Measurements from ENCODE around the gene AAK1. TPM values are rescaled to one million over a fixed set of nuclear protein-coding genes. Genes with fewer than 3 reads are reported as not detected.
A peak's percentile ranks its signal among the peaks of the same experiment; 100 is the strongest.

Gene AAK1
- total and polyA plus RNA-seq, 7 donors = 7.8 to 95.2 (median 52.5) TPM

DNA sequence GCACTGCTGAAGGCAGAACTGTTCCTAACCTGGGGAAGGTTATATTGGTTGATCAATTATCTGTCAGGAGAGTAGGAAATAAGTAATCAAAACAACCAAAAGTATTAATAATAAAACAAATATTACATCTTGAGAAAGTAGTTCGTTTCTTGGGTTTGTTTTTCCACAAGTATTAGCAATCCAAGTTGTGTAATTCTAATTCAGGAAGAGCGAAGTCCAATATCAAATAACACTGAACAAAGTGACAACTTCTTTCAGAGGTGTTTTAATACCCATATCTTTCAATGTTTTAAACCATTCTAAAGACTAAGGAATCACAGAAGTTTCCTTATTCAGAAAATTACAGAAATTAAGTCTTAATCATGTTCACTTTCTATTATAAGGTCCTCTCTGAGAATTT, 171.7 kb downstream of the AAK1 start:
- ATAC-seq = no peak
- H3K27me3 ChIP-seq (ENCODE audit: insufficient read depth in 3 of 3, low read length in 2 of 3) = no peaks in the 10 kb centered on the region
- TF ChIP-seq, protein P1, sequence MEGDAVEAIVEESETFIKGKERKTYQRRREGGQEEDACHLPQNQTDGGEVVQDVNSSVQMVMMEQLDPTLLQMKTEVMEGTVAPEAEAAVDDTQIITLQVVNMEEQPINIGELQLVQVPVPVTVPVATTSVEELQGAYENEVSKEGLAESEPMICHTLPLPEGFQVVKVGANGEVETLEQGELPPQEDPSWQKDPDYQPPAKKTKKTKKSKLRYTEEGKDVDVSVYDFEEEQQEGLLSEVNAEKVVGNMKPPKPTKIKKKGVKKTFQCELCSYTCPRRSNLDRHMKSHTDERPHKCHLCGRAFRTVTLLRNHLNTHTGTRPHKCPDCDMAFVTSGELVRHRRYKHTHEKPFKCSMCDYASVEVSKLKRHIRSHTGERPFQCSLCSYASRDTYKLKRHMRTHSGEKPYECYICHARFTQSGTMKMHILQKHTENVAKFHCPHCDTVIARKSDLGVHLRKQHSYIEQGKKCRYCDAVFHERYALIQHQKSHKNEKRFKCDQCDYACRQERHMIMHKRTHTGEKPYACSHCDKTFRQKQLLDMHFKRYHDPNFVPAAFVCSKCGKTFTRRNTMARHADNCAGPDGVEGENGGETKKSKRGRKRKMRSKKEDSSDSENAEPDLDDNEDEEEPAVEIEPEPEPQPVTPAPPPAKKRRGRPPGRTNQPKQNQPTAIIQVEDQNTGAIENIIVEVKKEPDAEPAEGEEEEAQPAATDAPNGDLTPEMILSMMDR (IDR thresholded peaks at IDR 0.05) = no peak
- no peak overlapping the region for H3K27ac ChIP-seq
- H3K4me3 ChIP-seq = no peak overlapping the region
- H3K4me1 ChIP-seq = no peaks in the 10 kb centered on the region
- H3K9me3 ChIP-seq = no peaks in the 10 kb centered on the region
- H3K36me3 ChIP-seq (ENCODE audit: insufficient read depth in 1 of 2, low read depth in 1 of 2) = peaks cover 0 to 30% of the 10 kb centered on the region in 2 donors
- WGBS, 3 donors = 86 to 93% (median 90%) methylated on average over 2 of the region's 2 CpGs
- intact Hi-C loops (cut with DNase I) = no loop called here
- no peak for DNase-seq

DNA sequence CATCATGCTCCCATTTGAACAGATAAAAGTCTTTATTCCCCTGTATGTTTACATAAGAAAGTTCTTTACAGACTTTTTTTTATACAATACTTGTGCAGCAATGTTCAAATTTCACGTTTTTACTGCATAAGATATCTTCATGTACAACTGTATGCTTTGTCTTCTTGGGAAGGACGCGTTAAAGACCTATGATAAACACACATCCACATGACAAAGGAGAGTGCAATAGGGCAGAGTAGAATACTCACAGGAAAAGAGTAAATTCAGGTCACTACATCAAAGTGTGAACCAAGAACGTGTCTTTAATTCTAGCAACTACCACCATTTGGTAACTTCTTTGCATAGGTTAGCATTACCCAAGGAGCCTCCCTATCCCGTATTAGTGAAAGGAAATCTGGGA, 172.6 kb downstream of the AAK1 start:
- Histone ChIP-seq H3K4me3 (no peak overlapping the region), H3K36me3 (ENCODE audit: insufficient read depth in 1 of 2, low read depth in 1 of 2) (peaks cover 0 to 24% of the 10 kb centered on the region in 2 donors), H3K4me1 (no peaks in the 10 kb centered on the region), H3K27ac (no peak overlapping the region), H3K27me3 (ENCODE audit: insufficient read depth in 3 of 3, low read length in 2 of 3) (no peaks in the 10 kb centered on the region), H3K9me3 (no peaks in the 10 kb centered on the region)
- 75 to 89% (median 89%) methylated on average over 5 of the region's 5 CpGs for WGBS, 3 donors
- no peak for DNase-seq
- TF ChIP-seq, protein P1 (IDR thresholded peaks at IDR 0.05) = no peak
- ATAC-seq = no peak
- intact Hi-C loops (cut with DNase I) = no loop called here

DNA sequence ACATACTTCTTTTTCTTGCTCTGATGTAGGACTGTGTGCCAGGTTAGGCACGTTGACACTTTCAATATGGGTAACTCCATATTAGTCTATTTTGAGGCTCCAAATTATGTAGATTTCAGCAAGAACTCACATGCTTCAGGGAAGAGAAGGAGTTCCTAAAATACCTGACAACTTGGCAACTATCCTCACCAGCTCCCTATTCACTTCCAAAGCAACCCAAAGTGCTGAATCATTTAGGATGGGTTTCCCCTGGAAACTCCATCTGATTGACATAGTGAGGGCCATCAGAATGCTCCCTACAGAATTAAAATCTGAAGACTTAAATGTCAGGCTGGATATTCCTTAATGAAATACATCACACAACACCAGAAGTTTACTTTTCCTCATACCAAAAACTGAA, 173.8 kb downstream of the AAK1 start:
- 85 to 91% (median 88%) methylated on average over 1 of the region's 1 CpG for WGBS, 3 donors
- Histone ChIP-seq H3K9me3 (no peaks in the 10 kb centered on the region), H3K27me3 (ENCODE audit: insufficient read depth in 3 of 3, low read length in 2 of 3) (no peaks in the 10 kb centered on the region), H3K36me3 (ENCODE audit: insufficient read depth in 1 of 2, low read depth in 1 of 2) (peaks cover 0 to 25% of the 10 kb centered on the region in 2 donors), H3K4me3 (no peak overlapping the region), H3K4me1 (no peaks in the 10 kb centered on the region), H3K27ac (no peak overlapping the region)
- ATAC-seq (no peak), DNase-seq (no peak)
- intact Hi-C loops (cut with DNase I) = no loop called here
- TF ChIP-seq, protein P1 (IDR thresholded peaks at IDR 0.05) = no peak

DNA sequence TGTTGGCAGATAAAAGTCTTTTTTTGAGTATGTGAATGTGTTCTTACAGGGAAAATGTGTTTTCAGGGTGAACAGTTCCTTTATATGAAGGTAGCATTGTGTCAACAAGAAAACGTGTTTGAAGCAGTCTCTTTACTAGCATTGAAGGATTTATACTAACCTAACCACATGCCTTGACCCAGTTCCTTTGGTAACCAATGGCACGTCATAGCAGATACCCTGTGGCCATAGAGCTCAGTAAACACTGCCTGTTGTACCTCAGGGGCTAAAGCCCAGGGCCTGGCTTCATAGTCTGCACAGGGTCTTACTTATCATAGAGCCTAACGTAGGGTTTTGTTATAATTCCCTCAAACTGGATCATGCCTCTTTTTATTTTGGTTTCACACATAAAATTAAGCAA, 174.2 kb downstream of the AAK1 start:
- H3K4me1 ChIP-seq = no peaks in the 10 kb centered on the region
- peaks cover 0 to 25% of the 10 kb centered on the region in 2 donors for H3K36me3 ChIP-seq (ENCODE audit: insufficient read depth in 1 of 2, low read depth in 1 of 2)
- TF ChIP-seq, protein P1 (IDR thresholded peaks at IDR 0.05) = no peak
- H3K9me3 ChIP-seq = no peaks in the 10 kb centered on the region
- 93 to 95% (median 93%) methylated on average over 3 of the region's 3 CpGs for WGBS, 3 donors
- H3K27me3 ChIP-seq (ENCODE audit: insufficient read depth in 3 of 3, low read length in 2 of 3) = no peaks in the 10 kb centered on the region
- intact Hi-C loops (cut with DNase I) = no loop called here
- ATAC-seq (no peak), DNase-seq (no peak)
- no peak overlapping the region for H3K27ac ChIP-seq
- no peak overlapping the region for H3K4me3 ChIP-seq

DNA sequence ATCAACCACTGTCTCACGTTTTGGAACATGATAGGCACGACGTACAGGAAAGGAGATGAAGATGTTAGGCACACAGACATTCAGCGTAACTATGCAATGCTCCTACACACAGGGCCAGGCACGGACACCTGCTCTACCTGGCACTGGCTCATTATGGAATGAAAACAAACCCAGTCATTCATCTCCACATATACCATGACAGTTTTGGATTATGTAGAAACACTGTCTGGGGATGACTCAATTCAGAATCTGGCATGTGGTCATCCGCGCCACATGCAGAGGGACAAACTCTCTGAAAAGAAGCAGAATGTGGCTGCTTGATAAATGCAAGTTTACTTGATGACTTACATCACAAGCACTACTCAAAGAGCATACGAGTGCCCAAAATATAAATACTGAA, 176.8 kb downstream of the AAK1 start:
- intact Hi-C loops (cut with DNase I) = no loop called here
- ATAC-seq (peak; percentile 39 to 73 (median 69)), DNase-seq (no peak)
- TF ChIP-seq, protein P1 (IDR thresholded peaks at IDR 0.05) = no peak
- WGBS, 3 donors = 62 to 75% (median 67%) methylated on average over 8 of the region's 8 CpGs
- Histone ChIP-seq H3K27ac (no peak overlapping the region), H3K9me3 (no peaks in the 10 kb centered on the region), H3K36me3 (ENCODE audit: insufficient read depth in 1 of 2, low read depth in 1 of 2) (peaks cover 0 to 19% of the 10 kb centered on the region in 2 donors), H3K27me3 (ENCODE audit: insufficient read depth in 3 of 3, low read length in 2 of 3) (no peaks in the 10 kb centered on the region), H3K4me1 (no peaks in the 10 kb centered on the region), H3K4me3 (no peak overlapping the region)

Data from psoas muscle (tissue), 8 donors.